Liver (tissue), 3 donors: ENCODE measurements around the gene TMEM119.

Experiments
- ATF3 ChIP-seq: IDR thresholded peaks from 2 replicates; pipeline ENCODE4 v1.6.1; 2016; ENCODE audit warnings: antibody characterized with exemption
- EGR1 ChIP-seq, 2 donors: IDR thresholded peaks; 2 replicates each; pipeline ENCODE4 v1.6.1; 2016 to 2018; ENCODE audit warnings: antibody characterized with exemption in 2 of 2, low read depth in 2 of 2
- GABPA ChIP-seq, 2 donors: IDR thresholded peaks in 1 of 2; conservative IDR thresholded peaks in 1 of 2; 2 replicates each; pipeline ENCODE4 v1.6.1; 2016; ENCODE audit warnings: antibody characterized with exemption in 2 of 2, mild to moderate bottlenecking in 1 of 2, moderate library complexity in 1 of 2
- HNF4A ChIP-seq, 2 donors: conservative IDR thresholded peaks; 2 replicates each; pipeline ENCODE4 v1.6.1; 2016; ENCODE audit warnings: antibody characterized with exemption in 2 of 2, mild to moderate bottlenecking in 2 of 2
- JUND ChIP-seq, 2 donors: IDR thresholded peaks; 2 replicates each; pipeline ENCODE4 v1.6.1; 2016; ENCODE audit warnings: antibody characterized with exemption in 2 of 2
- MAX ChIP-seq: IDR thresholded peaks from 2 replicates; pipeline ENCODE4 v1.6.1; 2016; ENCODE audit warnings: antibody characterized with exemption
- RAD21 ChIP-seq, 2 donors: IDR thresholded peaks; 2 replicates each; pipeline ENCODE4 v1.6.1; 2016; ENCODE audit warnings: antibody characterized with exemption in 2 of 2, mild to moderate bottlenecking in 2 of 2
- REST ChIP-seq: IDR thresholded peaks from 2 replicates; pipeline ENCODE4 v1.6.1; 2016; ENCODE audit warnings: antibody characterized with exemption, mild to moderate bottlenecking
- RXRA ChIP-seq, 2 donors: IDR thresholded peaks; 2 replicates each; pipeline ENCODE4 v1.6.1; 2017 to 2018; ENCODE audit warnings: antibody characterized with exemption in 2 of 2, mild to moderate bottlenecking in 1 of 2
- SP1 ChIP-seq: IDR thresholded peaks from 2 replicates; pipeline ENCODE4 v1.6.1; 2018; ENCODE audit warnings: antibody characterized with exemption, mild to moderate bottlenecking
- TAF1 ChIP-seq: conservative IDR thresholded peaks from 2 replicates; pipeline ENCODE4 v1.6.1; 2016; ENCODE audit warnings: antibody characterized with exemption, mild to moderate bottlenecking
- YY1 ChIP-seq: IDR thresholded peaks from 2 replicates; pipeline ENCODE4 v1.6.1; 2016; ENCODE audit warnings: antibody characterized with exemption, mild to moderate bottlenecking
- TF ChIP-seq, protein P1 (sequence below): fragments of 150-350 bp; IDR thresholded peaks from 2 replicates; pipeline ENCODE4 v1.5.1; 2017; ENCODE audit warnings: improper control_type of control experiment, low read depth, low read length; ENCODE audit not compliant: missing input control
- TF ChIP-seq, protein P2 (sequence below): IDR thresholded peaks from 2 replicates; pipeline ENCODE4 v1.6.1; 2016; ENCODE audit warnings: antibody characterized with exemption
- donor health status: healthy.
- donor health status: healthy.

DNA sequence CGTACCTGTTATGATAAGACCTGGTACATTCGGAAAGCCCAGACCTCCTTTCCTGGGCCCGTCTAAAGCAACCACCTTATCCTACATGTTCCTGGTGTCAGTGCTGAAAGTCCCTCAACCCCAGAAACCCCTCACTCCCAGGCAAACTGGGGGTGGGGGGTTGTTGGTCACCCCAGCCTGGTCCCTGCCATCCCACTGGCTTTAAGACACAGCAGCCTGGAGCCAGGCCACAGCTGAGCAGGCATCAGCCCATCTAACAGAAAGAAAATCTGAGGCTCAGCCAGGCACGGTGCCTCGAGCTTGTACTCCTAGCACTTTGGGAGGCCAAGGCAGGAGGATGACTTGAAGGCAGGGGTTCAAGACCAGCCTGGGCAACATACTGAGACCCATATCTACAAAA is 31.3 kb upstream of the TMEM119 start:
- TF ChIP-seq JUND (IDR thresholded peaks at IDR 0.05) (no peak), GABPA (IDR thresholded peaks at IDR 0.05 in 1 of 2, conservative IDR thresholded peaks at IDR 0.05 in 1 of 2) (no peak), RAD21 (IDR thresholded peaks at IDR 0.05) (no peak), YY1 (no peak), SP1 (no peak), MAX (no peak), REST (no peak), EGR1 (IDR thresholded peaks at IDR 0.05; ENCODE audit: low read depth in 2 of 2) (no peak), HNF4A (conservative IDR thresholded peaks at IDR 0.05) (no peak), RXRA (IDR thresholded peaks at IDR 0.05) (no peak), ATF3 (no peak), TAF1 (no peak)
- TF ChIP-seq, protein P1, sequence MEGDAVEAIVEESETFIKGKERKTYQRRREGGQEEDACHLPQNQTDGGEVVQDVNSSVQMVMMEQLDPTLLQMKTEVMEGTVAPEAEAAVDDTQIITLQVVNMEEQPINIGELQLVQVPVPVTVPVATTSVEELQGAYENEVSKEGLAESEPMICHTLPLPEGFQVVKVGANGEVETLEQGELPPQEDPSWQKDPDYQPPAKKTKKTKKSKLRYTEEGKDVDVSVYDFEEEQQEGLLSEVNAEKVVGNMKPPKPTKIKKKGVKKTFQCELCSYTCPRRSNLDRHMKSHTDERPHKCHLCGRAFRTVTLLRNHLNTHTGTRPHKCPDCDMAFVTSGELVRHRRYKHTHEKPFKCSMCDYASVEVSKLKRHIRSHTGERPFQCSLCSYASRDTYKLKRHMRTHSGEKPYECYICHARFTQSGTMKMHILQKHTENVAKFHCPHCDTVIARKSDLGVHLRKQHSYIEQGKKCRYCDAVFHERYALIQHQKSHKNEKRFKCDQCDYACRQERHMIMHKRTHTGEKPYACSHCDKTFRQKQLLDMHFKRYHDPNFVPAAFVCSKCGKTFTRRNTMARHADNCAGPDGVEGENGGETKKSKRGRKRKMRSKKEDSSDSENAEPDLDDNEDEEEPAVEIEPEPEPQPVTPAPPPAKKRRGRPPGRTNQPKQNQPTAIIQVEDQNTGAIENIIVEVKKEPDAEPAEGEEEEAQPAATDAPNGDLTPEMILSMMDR: no peak
- TF ChIP-seq, protein P2, sequence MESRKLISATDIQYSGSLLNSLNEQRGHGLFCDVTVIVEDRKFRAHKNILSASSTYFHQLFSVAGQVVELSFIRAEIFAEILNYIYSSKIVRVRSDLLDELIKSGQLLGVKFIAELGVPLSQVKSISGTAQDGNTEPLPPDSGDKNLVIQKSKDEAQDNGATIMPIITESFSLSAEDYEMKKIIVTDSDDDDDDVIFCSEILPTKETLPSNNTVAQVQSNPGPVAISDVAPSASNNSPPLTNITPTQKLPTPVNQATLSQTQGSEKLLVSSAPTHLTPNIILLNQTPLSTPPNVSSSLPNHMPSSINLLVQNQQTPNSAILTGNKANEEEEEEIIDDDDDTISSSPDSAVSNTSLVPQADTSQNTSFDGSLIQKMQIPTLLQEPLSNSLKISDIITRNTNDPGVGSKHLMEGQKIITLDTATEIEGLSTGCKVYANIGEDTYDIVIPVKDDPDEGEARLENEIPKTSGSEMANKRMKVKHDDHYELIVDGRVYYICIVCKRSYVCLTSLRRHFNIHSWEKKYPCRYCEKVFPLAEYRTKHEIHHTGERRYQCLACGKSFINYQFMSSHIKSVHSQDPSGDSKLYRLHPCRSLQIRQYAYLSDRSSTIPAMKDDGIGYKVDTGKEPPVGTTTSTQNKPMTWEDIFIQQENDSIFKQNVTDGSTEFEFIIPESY: no peak
